ENCODE measurements around the gene PFKFB3. TPM values are rescaled to one million over a fixed set of nuclear protein-coding genes. Genes with fewer than 3 reads are reported as not detected.
A peak's percentile ranks its signal among the peaks of the same experiment; 100 is the strongest.

Gene PFKFB3
- total and polyA plus RNA-seq, 7 donors: 25.4 to 704 (median 163) TPM

GRCh38 chr10:6296828-6297251 is 94.1 kb downstream of the PFKFB3 start:
- H3K27ac ChIP-seq: no peak overlapping the region
- 58 to 71% (median 59%) methylated on average over 3 of the region's 3 CpGs for WGBS, 3 donors
- no peaks in the 10 kb centered on the region for H3K36me3 ChIP-seq (ENCODE audit: insufficient read depth in 1 of 2, low read depth in 1 of 2)
- TF ChIP-seq CTCF (IDR thresholded peaks at IDR 0.05): no peak
- H3K4me3 ChIP-seq: no peak overlapping the region
- H3K9me3 ChIP-seq: no peaks in the 10 kb centered on the region
- no peaks in the 10 kb centered on the region for H3K27me3 ChIP-seq (ENCODE audit: insufficient read depth in 3 of 3, low read length in 2 of 3)
- H3K4me1 ChIP-seq: no peaks in the 10 kb centered on the region
- no peak for ATAC-seq
- intact Hi-C loops (cut with DNase I): no loop called here
- no peak for DNase-seq

GRCh38 chr10:6297522-6297921 is 94.8 kb downstream of the PFKFB3 start:
- DNase-seq: no peak
- H3K27ac ChIP-seq: no peak overlapping the region
- no peaks in the 10 kb centered on the region for H3K4me1 ChIP-seq
- H3K27me3 ChIP-seq (ENCODE audit: insufficient read depth in 3 of 3, low read length in 2 of 3): no peaks in the 10 kb centered on the region
- H3K4me3 ChIP-seq: no peak overlapping the region
- no peaks in the 10 kb centered on the region for H3K36me3 ChIP-seq (ENCODE audit: insufficient read depth in 1 of 2, low read depth in 1 of 2)
- intact Hi-C loops (cut with DNase I): no loop called here
- ATAC-seq: no peak
- TF ChIP-seq CTCF (IDR thresholded peaks at IDR 0.05): no peak
- H3K9me3 ChIP-seq: no peaks in the 10 kb centered on the region
- WGBS, 3 donors: 69 to 76% (median 70%) methylated on average over 7 of the region's 7 CpGs

DNA sequence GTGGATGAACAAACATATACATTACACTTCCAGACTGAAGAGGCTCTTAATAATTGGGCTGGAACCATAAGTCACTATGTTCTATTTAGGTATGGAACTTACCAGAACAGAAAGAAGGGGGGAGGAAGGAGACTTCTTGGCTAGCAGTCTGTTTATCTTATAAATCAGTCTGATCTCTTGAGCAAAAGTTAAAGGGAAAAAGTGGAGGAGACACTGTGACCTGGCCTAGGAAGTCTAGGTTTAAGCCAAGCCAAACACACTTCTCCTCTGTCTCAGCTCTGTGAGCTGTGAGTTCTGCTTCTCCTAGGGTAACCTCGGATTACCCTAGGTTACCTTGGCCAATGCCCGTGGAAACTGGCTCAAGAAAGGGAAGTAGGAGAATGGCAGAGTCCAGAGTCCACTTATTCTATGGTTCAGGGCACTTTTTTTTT is 95.2 kb downstream of the PFKFB3 start:
- no peak for DNase-seq
- intact Hi-C loops (cut with DNase I): no loop called here

DNA sequence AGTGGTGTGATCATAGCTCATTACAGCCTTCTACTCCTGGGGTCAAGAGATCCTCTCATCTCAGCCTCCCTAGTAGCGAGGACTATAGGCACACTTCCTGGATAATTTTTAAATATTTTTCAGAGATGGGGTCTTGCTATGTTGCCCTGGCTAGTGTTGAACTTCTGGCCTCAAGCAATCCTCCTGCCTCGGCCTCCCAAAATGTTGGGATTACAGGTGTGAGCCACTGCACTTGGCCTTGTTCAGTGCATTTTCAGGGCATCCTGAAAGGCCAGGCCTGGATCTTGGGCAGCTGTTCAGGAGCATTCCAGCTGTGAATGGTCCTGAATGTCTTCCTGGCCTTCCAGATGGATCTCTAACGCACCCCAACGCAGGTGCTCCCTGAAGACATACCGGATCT is 95.7 kb downstream of the PFKFB3 start:
- H3K27me3 ChIP-seq (ENCODE audit: insufficient read depth in 3 of 3, low read length in 2 of 3): no peaks in the 10 kb centered on the region
- ATAC-seq (no peak), DNase-seq (no peak)
- 97% methylated on average over 5 of the region's 5 CpGs for WGBS, 3 donors
- no peaks in the 10 kb centered on the region for H3K4me1 ChIP-seq
- intact Hi-C loops (cut with DNase I): no loop called here
- no peaks in the 10 kb centered on the region for H3K9me3 ChIP-seq
- H3K27ac ChIP-seq: no peak overlapping the region
- TF ChIP-seq CTCF (IDR thresholded peaks at IDR 0.05): no peak
- H3K36me3 ChIP-seq (ENCODE audit: insufficient read depth in 1 of 2, low read depth in 1 of 2): no peaks in the 10 kb centered on the region
- no peak overlapping the region for H3K4me3 ChIP-seq

More for the DNA sequence above, 95.2 kb downstream of the PFKFB3 start:
- WGBS, 3 donors: 45 to 49% (median 47%) methylated on average over 2 of the region's 2 CpGs
- Histone ChIP-seq H3K4me1 (no peaks in the 10 kb centered on the region), H3K27ac (no peak overlapping the region), H3K9me3 (no peaks in the 10 kb centered on the region), H3K4me3 (no peak overlapping the region), H3K36me3 (ENCODE audit: insufficient read depth in 1 of 2, low read depth in 1 of 2) (no peaks in the 10 kb centered on the region), H3K27me3 (ENCODE audit: insufficient read depth in 3 of 3, low read length in 2 of 3) (no peaks in the 10 kb centered on the region)
- no peak for TF ChIP-seq CTCF (IDR thresholded peaks at IDR 0.05)
- ATAC-seq: no peak

GRCh38 chr10:6299234-6299633 is 96.5 kb downstream of the PFKFB3 start:
- no peak overlapping the region for H3K27ac ChIP-seq
- WGBS, 3 donors: 80 to 90% (median 85%) methylated on average over 11 of the region's 11 CpGs
- DNase-seq (no peak), ATAC-seq (peak in 1 of 4 donors; percentile 53)
- H3K4me1 ChIP-seq: no peaks in the 10 kb centered on the region
- no peaks in the 10 kb centered on the region for H3K36me3 ChIP-seq (ENCODE audit: insufficient read depth in 1 of 2, low read depth in 1 of 2)
- H3K27me3 ChIP-seq (ENCODE audit: insufficient read depth in 3 of 3, low read length in 2 of 3): no peaks in the 10 kb centered on the region
- no peak overlapping the region for H3K4me3 ChIP-seq
- H3K9me3 ChIP-seq: no peaks in the 10 kb centered on the region
- TF ChIP-seq CTCF (IDR thresholded peaks at IDR 0.05): no peak
- intact Hi-C loops (cut with DNase I): no loop called here

All from psoas muscle (tissue), 8 donors.